Fibroblast of the aortic adventitia (primary cell): ENCODE measurements around the gene DNAAF2. TPM values are rescaled to one million over a fixed set of nuclear protein-coding genes. Genes with fewer than 3 reads are reported as not detected.
"Not testable (repeated sequence)": the region's sequence is repeated elsewhere in the genome, so short reads cannot be mapped to it uniquely, and the experiment has no call there.

Source experiments
- DNase-seq: peaks from one replicate; pipeline ENCODE4 v3.0.0-alpha.2; 2010; ENCODE audit warnings: low read depth
- H3K4me3 ChIP-seq: 2 replicates; pipeline ENCODE4 v1.5.1; 2011; ENCODE audit warnings: low read depth, mild to moderate bottlenecking, control low read depth, low read length, moderate library complexity
- total RNA-seq: library from RNA; depleted of rRNA; stranded (reverse); fragments of >200 nt; gene quantifications from 2 replicates; pipeline ENCODE4 v1.2.3, GENCODE V29; 2012; ENCODE audit warnings: low replicate concordance
- TF ChIP-seq, protein P1 (sequence below): IDR thresholded peaks from 2 replicates; pipeline ENCODE4 v1.5.1; 2011; ENCODE audit warnings: mild to moderate bottlenecking, low read length, control low read depth, inconsistent platforms; ENCODE audit not compliant: insufficient read depth

DNAAF2 gene
- total RNA-seq, 1 donor: 10.5 TPM

DNA sequence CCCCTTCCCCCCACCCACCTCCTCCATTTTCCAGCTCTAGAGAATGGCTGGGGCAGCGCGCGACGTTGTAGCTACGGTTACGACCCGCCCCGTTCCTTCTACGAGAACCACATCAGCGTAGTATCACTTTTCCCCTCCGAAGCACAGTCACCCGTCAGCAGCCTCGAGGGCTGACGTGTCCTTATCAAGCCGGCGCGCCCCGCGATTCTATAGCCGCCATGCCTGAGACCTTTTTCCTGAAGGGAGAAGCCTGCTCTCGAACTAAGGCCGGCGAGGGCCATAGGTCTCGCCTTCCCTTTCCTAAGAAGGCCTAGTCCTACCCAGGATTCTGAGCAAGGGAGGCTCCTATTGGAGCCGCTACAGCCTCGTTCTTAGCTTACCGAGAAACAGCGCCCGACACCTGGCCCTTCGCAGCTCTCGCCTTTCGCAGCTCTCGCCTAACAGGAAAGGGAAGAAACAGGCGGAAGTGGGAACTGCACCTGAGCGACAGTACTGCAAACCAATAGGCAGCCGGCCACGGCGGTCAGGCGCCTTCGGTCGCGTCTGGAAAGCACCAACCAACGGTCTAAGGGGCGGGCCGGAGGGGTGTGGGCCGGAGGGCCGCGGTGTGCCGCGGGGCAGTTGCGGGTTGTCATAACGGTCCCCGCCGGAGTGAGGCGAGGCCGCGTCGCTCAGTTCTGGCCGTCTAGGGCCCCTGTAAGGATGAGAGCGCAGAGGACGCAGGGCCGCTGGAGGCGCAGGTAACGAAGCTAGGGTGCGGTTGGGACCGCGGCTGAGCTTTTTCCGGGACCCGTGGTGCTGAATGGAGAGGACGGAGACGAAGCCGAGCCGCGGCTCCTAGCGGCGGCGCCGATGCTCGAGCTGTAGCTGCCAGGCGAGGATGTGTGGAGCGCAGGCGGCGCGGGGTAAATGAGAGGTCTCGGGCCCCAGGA is 14.6 kb downstream of the DNAAF2 start, which contains the start of the genes MGAT2 and RPL36AL:
Gene MGAT2 (plus strand): TSS at position 618 of the 932 bp plus-strand sequence. CDS start 470 bp downstream, outside the sequence.
Gene RPL36AL (minus strand): TSS at position 445 of the 932 bp plus-strand sequence. CDS start 1,522 bp downstream, outside the sequence.
- H3K4me3 ChIP-seq: peak within 1 kb of the TSS; percentile 96
- TF ChIP-seq, protein P1, sequence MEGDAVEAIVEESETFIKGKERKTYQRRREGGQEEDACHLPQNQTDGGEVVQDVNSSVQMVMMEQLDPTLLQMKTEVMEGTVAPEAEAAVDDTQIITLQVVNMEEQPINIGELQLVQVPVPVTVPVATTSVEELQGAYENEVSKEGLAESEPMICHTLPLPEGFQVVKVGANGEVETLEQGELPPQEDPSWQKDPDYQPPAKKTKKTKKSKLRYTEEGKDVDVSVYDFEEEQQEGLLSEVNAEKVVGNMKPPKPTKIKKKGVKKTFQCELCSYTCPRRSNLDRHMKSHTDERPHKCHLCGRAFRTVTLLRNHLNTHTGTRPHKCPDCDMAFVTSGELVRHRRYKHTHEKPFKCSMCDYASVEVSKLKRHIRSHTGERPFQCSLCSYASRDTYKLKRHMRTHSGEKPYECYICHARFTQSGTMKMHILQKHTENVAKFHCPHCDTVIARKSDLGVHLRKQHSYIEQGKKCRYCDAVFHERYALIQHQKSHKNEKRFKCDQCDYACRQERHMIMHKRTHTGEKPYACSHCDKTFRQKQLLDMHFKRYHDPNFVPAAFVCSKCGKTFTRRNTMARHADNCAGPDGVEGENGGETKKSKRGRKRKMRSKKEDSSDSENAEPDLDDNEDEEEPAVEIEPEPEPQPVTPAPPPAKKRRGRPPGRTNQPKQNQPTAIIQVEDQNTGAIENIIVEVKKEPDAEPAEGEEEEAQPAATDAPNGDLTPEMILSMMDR: peak; percentile 49
- DNase-seq: peak; percentile 99

DNA sequence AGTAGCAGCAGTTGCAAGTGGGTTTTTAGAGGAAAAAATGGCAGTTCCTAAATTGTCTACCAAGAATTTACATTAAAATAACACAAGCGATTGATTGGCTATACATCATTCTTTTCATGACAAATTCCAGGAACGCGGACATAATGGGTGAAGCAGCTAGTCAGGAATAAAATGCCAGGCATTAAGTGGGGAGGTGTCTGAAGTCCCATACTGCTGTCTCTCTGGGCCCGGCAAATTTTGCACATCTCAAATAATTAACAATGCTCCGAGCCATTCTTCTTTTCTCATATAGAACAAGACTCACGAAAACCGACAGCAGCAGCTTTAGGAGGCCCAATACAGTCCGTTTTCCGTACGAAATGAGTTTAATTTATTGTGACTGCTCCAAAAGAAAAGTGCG is 15.3 kb downstream of the DNAAF2 start:
- H3K4me3 ChIP-seq: peak overlapping the region; percentile 96
- no peak for DNase-seq
- TF ChIP-seq, protein P1: no peak

DNA sequence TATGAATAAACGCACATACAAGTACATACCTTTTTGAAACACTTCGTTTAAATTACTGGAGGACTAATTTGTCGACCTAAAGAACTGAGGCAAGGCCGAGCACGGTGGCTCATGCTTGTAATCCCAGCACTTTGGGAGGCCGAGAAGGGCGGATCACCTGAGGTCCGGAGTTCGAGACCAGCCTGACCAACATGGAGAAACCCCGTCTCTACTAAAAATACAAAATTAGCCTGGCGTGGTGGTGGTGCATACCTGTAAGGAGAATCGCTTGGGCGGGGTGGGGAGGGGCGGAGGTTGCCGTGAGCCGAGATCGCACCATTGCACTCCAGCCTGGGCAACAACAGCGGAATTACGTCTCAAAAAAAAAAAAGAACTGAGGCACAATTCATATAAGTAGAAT is 15.8 kb downstream of the DNAAF2 start:
- H3K4me3 ChIP-seq: peak overlapping the region; percentile 96
- DNase-seq: not testable (repeated sequence)

DNA sequence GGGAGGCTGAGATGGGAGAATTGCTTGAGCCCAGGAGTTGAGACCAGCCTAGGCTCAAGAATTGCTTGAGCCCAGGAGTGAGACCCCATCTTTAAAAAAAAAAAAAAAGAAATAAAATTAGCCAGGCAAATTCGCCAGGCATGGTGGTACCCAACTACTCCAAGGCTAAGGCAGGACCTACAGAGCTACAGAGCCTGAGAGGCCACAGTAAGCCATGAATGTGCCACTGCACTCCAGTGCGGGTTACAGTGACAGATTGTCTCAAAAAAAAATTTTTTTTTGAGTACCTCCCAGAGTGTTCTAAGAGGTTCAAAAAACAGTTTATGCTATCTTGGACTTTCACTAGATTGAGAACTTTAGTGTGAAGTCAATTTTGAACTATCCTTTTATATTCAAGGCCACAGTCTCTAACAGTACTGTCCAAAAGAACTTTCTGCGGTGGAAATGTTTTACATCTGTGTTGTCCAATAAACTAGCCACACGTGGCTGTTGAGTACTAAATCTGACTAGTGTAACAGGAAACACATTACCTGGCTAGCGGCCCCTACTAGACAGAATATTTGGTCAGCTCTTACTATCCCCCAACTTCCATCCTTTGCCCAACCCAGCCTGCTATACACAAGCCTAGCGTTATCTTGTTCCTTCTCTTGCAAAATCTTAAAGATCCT is 17.1 kb downstream of the DNAAF2 start:
- TF ChIP-seq, protein P1: no peak
- no peak overlapping the region for H3K4me3 ChIP-seq
- no peak for DNase-seq

GRCh38 chr14:49615776-49616175 is 19.3 kb downstream of the DNAAF2 start:
- TF ChIP-seq, protein P1: no peak
- no peak for DNase-seq
- H3K4me3 ChIP-seq: no peak overlapping the region

DNA sequence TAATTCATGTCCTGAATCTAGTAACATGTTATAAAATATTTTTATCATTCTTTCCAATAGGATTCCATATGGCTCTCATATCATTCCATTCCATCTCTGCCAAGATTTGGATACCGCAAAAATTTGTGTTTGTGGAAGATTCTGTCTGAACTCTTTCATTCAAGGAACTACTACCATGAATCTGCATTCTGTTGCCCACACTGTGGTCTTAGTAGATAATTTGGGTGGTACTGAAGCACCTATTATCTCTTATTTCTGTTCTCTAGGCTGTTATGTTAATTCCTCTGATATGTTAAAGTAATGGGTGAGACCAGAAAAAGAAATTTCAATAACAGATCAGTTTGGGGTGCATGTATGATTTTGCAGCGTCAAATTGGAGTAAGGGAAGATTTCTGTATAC is 20.8 kb downstream of the DNAAF2 start:
- TF ChIP-seq, protein P1: no peak
- no peak overlapping the region for H3K4me3 ChIP-seq
- no peak for DNase-seq

- no peak overlapping the region for H3K4me3 ChIP-seq
- DNase-seq: no peak
- TF ChIP-seq, protein P1: no peak
Measured at GRCh38 chr14:49612671-49613070, 22.4 kb downstream of the DNAAF2 start.
